SH-SY5Y (cell line): Measurements from ENCODE around the gene SCN2B.

ENCODE experiments used
- GATA2 ChIP-seq: IDR thresholded peaks from 2 replicates; pipeline ENCODE4 v1.6.1; 2011; ENCODE audit warnings: mild to moderate bottlenecking, low read depth, low read length
- GATA3 ChIP-seq: IDR thresholded peaks from 2 replicates; pipeline ENCODE4 v1.6.1; 2011; ENCODE audit warnings: low read depth, mild to moderate bottlenecking, low read length, moderate library complexity

DNA sequence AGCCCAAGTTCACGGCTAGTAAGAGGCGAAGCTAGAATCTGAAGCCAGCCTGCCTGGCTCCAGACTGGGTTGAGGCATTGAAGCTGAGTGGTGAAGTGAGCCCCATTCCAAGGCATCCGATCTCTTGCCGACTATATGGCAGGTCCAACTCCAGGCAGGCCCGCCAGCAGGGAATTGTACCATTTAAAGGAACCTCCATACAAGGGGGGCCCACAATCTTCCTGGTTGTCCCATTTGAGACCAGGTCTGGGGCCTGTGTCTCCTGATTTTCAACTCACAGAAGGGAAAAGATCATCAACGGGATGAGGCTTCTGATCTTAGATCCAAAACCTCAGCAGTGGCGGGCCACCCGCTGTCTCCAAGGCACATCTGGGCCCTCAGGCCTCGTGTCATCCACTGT is 4.1 kb downstream of the SCN2B start:
- TF ChIP-seq GATA3, result no peak
- no peak for TF ChIP-seq GATA2
